Activated naive CD8-positive, alpha-beta T cell treated with anti-CD3 and anti-CD28 coated beads for 36 hours (primary cell): ENCODE data around the gene C3orf38. TPM values are rescaled to one million over a fixed set of nuclear protein-coding genes. Genes with fewer than 3 reads are reported as not detected.
"Not testable (repeated sequence)": the region's sequence is repeated elsewhere in the genome, so short reads cannot be mapped to it uniquely, and the experiment has no call there.

Experiments
- DNase-seq: peaks from one replicate; pipeline ENCODE4 v3.0.0; 2021
- H3K27ac Mint-ChIP-seq: one replicate; pipeline ENCODE4 v1.8.0; 2022; ENCODE audit warnings: mild to moderate bottlenecking, moderate library complexity, mixed read lengths
- H3K27me3 Mint-ChIP-seq: one replicate; pipeline ENCODE4 v1.8.0; 2022; ENCODE audit warnings: mild to moderate bottlenecking, mixed read lengths
- H3K36me3 Mint-ChIP-seq: one replicate; pipeline ENCODE4 v1.8.0; 2021; ENCODE audit warnings: mild to moderate bottlenecking, mixed read lengths
- H3K4me1 Mint-ChIP-seq: one replicate; pipeline ENCODE4 v1.8.0; 2021; ENCODE audit warnings: mixed read lengths
- H3K4me3 Mint-ChIP-seq: one replicate; pipeline ENCODE4 v1.8.0; 2022; ENCODE audit warnings: mild to moderate bottlenecking, moderate library complexity, mixed read lengths
- H3K9me3 Mint-ChIP-seq: one replicate; pipeline ENCODE4 v1.8.0; 2022; ENCODE audit warnings: mixed read lengths
- total RNA-seq, 2 experiments: library from RNA; stranded (reverse); gene quantifications; one replicate each; pipeline ENCODE4 v1.2.3, GENCODE V29; 2021

The C3orf38 gene
- 10 to 100 TPM; 21.4 to 24.1 TPM for total RNA-seq

- Mint-ChIP-seq H3K27ac (peak within 1 kb of the TSS; percentile 98), H3K4me3 (peak within 1 kb of the TSS; percentile 97), H3K4me1 (peaks cover 26% of the 10 kb centered on the region), H3K27me3 (no peaks in the 10 kb centered on the region), H3K36me3 (peaks cover 13% of the 10 kb centered on the region), H3K9me3 (no peaks in the 10 kb centered on the region)
- peak; percentile 82 for DNase-seq
These were observed at the start of gene C3orf38 for GRCh38 chr3:88149509-88150362. TSS of gene C3orf38 (plus strand) at chr3:88149959. CDS start at chr3:88150053, 94 bp downstream.

- Mint-ChIP-seq H3K4me1 (peaks cover 9% of the 10 kb centered on the region), H3K27ac (no peak overlapping the region), H3K27me3 (no peaks in the 10 kb centered on the region), H3K36me3 (peaks cover 64% of the 10 kb centered on the region), H3K4me3 (no peak overlapping the region), H3K9me3 (peaks cover 19% of the 10 kb centered on the region)
- no peak for DNase-seq
These were observed 48.6 kb upstream of the C3orf38 start for GRCh38 chr3:88101142-88101541.

- peaks cover 16% of the 10 kb centered on the region for H3K4me1 Mint-ChIP-seq
- H3K27me3 Mint-ChIP-seq: no peaks in the 10 kb centered on the region
- no peak overlapping the region for H3K4me3 Mint-ChIP-seq
- no peak overlapping the region for H3K27ac Mint-ChIP-seq
- peaks cover 31% of the 10 kb centered on the region for H3K36me3 Mint-ChIP-seq
- peaks cover 11% of the 10 kb centered on the region for H3K9me3 Mint-ChIP-seq
- no peak for DNase-seq
These were observed 44.4 kb upstream of the C3orf38 start for GRCh38 chr3:88105325-88105724.

- H3K9me3 Mint-ChIP-seq: no peaks in the 10 kb centered on the region
- no peaks in the 10 kb centered on the region for H3K27me3 Mint-ChIP-seq
- no peak overlapping the region for H3K4me3 Mint-ChIP-seq
- H3K4me1 Mint-ChIP-seq: peaks cover 14% of the 10 kb centered on the region
- peaks cover 19% of the 10 kb centered on the region for H3K36me3 Mint-ChIP-seq
- DNase-seq: no peak
- H3K27ac Mint-ChIP-seq: no peak overlapping the region
These were observed 37.5 kb upstream of the C3orf38 start for GRCh38 chr3:88112289-88112688.

- peak; percentile 22 for DNase-seq
- Mint-ChIP-seq H3K4me1 (peaks cover 14% of the 10 kb centered on the region), H3K9me3 (peaks cover 2% of the 10 kb centered on the region), H3K36me3 (peaks cover 26% of the 10 kb centered on the region), H3K27me3 (no peaks in the 10 kb centered on the region), H3K27ac (no peak overlapping the region), H3K4me3 (no peak overlapping the region)
These were observed 36.2 kb upstream of the C3orf38 start for GRCh38 chr3:88113311-88114162.

- Mint-ChIP-seq H3K27ac (no peak overlapping the region), H3K9me3 (peaks cover 2% of the 10 kb centered on the region), H3K4me3 (no peak overlapping the region), H3K4me1 (peaks cover 7% of the 10 kb centered on the region), H3K27me3 (no peaks in the 10 kb centered on the region), H3K36me3 (peaks cover 26% of the 10 kb centered on the region)
- no peak for DNase-seq
These were observed 34.7 kb upstream of the C3orf38 start for GRCh38 chr3:88114878-88115549.

- Mint-ChIP-seq H3K4me3 (no peak overlapping the region), H3K36me3 (peaks cover 24% of the 10 kb centered on the region), H3K9me3 (peaks cover 2% of the 10 kb centered on the region), H3K4me1 (peaks cover 10% of the 10 kb centered on the region), H3K27me3 (no peaks in the 10 kb centered on the region), H3K27ac (no peak overlapping the region)
- DNase-seq: no peak
These were observed 32.1 kb upstream of the C3orf38 start for GRCh38 chr3:88117683-88118082.

- Mint-ChIP-seq H3K36me3 (peaks cover 24% of the 10 kb centered on the region), H3K4me1 (peaks cover 13% of the 10 kb centered on the region)
- H3K9me3 Mint-ChIP-seq, H3K27ac Mint-ChIP-seq, H3K4me3 Mint-ChIP-seq, H3K27me3 Mint-ChIP-seq, DNase-seq: not testable (repeated sequence)
These were observed 31.2 kb upstream of the C3orf38 start for GRCh38 chr3:88118603-88119002.

GRCh38 chr3:88123526-88123925 is 26.2 kb upstream of the C3orf38 start:
- Mint-ChIP-seq H3K4me1 (peaks cover 16% of the 10 kb centered on the region), H3K36me3 (peaks cover 9% of the 10 kb centered on the region), H3K27me3 (no peaks in the 10 kb centered on the region), H3K4me3 (no peak overlapping the region), H3K9me3 (no peaks in the 10 kb centered on the region), H3K27ac (no peak overlapping the region)
- no peak for DNase-seq

- no peaks in the 10 kb centered on the region for H3K27me3 Mint-ChIP-seq
- H3K27ac Mint-ChIP-seq: no peak overlapping the region
- H3K36me3 Mint-ChIP-seq: peaks cover 7% of the 10 kb centered on the region
- peaks cover 14% of the 10 kb centered on the region for H3K4me1 Mint-ChIP-seq
- no peaks in the 10 kb centered on the region for H3K9me3 Mint-ChIP-seq
- H3K4me3 Mint-ChIP-seq: no peak overlapping the region
- DNase-seq: no peak
These were observed 18.1 kb upstream of the C3orf38 start for GRCh38 chr3:88131695-88132094.

- peaks cover 4% of the 10 kb centered on the region for H3K36me3 Mint-ChIP-seq
- DNase-seq: no peak
- H3K4me1 Mint-ChIP-seq: peaks cover 10% of the 10 kb centered on the region
- H3K4me3 Mint-ChIP-seq: no peak overlapping the region
- H3K27me3 Mint-ChIP-seq: no peaks in the 10 kb centered on the region
- no peaks in the 10 kb centered on the region for H3K9me3 Mint-ChIP-seq
- no peak overlapping the region for H3K27ac Mint-ChIP-seq
These were observed 16.9 kb upstream of the C3orf38 start for GRCh38 chr3:88132894-88133293.

DNA sequence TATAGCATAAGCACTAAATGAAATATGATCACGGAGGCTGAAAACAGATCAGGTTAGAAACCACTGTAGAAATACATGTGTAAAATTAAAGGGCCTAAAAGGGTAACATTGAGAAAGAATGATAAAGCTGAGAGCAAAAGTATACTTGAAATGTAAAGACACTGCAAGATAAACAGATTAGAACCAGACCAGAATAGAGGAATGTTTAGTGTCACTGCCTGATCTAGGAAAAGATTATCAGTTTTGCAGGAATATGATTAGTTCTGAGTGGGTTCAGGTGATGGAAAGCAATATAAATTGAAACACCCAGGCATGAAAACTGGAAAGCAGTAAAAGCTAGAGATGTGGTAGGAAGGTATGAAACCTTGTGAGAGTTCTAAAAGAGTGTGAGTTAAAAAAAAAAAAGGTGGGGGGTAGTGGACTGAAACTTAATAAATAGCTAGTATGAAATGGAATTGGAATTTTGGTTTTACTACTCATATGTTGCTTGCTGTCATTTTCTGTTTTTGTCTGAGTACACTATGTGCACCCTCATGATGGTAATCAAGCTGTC is 16.0 kb upstream of the C3orf38 start:
- H3K36me3 Mint-ChIP-seq: peaks cover 4% of the 10 kb centered on the region
- no peak for DNase-seq
- H3K9me3 Mint-ChIP-seq: no peaks in the 10 kb centered on the region
- no peaks in the 10 kb centered on the region for H3K27me3 Mint-ChIP-seq
- H3K4me3 Mint-ChIP-seq: peak overlapping the region; percentile 3
- peak overlapping the region; percentile 26 for H3K27ac Mint-ChIP-seq
- peaks cover 10% of the 10 kb centered on the region for H3K4me1 Mint-ChIP-seq

- no peaks in the 10 kb centered on the region for H3K9me3 Mint-ChIP-seq
- H3K27me3 Mint-ChIP-seq: no peaks in the 10 kb centered on the region
- H3K27ac Mint-ChIP-seq: no peak overlapping the region
- H3K4me3 Mint-ChIP-seq: no peak overlapping the region
- DNase-seq: no peak
- peaks cover 15% of the 10 kb centered on the region for H3K4me1 Mint-ChIP-seq
- peaks cover 13% of the 10 kb centered on the region for H3K36me3 Mint-ChIP-seq
These were observed 11.9 kb upstream of the C3orf38 start for GRCh38 chr3:88137836-88138235.

DNA sequence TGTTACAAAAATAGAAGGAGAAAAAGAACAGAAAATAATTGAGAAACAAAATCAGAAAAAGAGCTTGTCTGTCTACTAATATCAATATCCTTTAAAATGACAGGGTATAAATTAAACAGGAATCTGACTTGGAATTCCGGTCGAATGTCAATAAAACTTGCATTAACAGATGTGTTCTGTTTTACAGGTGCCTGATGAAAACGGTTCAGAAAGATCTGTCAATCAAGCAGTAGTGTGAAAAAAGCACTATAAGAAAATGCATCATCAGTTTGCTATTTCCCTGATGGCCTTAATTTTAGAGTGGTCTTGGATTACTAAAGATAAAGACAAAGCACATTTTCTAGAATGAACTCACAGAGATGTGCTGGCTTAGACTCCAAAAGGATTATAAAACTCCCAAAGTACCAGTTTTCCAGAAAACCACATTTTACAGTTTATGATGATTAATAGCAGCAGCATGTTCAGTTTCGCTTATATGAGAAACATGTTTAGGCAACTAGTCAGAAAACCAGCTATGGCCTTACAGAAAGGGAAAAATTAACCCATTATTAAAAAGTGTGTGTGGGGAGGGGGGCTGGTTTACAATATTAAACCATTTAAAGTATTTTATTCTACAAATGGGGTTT is 8.2 kb upstream of the C3orf38 start:
- DNase-seq: no peak
- H3K36me3 Mint-ChIP-seq: peaks cover 11% of the 10 kb centered on the region
- H3K4me1 Mint-ChIP-seq: peaks cover 5% of the 10 kb centered on the region
- no peaks in the 10 kb centered on the region for H3K27me3 Mint-ChIP-seq
- no peak overlapping the region for H3K4me3 Mint-ChIP-seq
- H3K9me3 Mint-ChIP-seq: no peaks in the 10 kb centered on the region
- H3K27ac Mint-ChIP-seq: no peak overlapping the region
